OCI-LY7 (cell line): ENCODE results near the gene LRRC10B.

Source experiments
- CTCF ChIP-seq: fragments of 200-600 bp; sonication (generic); conservative IDR thresholded peaks from 2 replicates; pipeline ENCODE4 v1.5.1; 2014; ENCODE audit warnings: mild to moderate bottlenecking, antibody characterized with exemption, low read length, moderate library complexity, mixed read lengths
- EZH2phosphoT487 ChIP-seq: fragments of 200-600 bp; sonication (generic); IDR thresholded peaks from 2 replicates; pipeline ENCODE4 v1.6.1; 2018; ENCODE audit warnings: low read depth, borderline replicate concordance, mild to moderate bottlenecking, mixed run types, antibody characterized with exemption, low read length, moderate library complexity, mixed read lengths

DNA sequence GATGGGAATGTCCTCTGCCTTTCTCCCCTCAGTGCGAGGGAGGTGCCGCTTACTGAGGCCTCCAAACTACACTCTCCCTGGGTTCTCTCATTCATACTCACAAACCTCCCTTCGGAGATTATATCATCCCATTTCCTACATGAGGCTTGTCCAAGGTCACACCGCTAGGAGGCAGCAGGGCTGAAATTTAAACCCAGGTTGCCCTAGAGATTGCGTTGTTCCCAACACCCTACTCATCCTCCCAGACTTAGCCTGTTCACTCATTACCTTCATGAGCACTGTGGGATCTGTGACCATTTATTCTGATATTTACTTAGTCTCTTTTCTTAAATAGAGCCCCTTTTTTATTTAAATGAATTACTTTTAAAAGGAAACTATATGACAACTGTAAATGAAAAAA is 47.6 kb upstream of the LRRC10B start:
- peak; percentile 29; the same call in 1 of the 2 replicates for TF ChIP-seq CTCF
- no peak for TF ChIP-seq EZH2phosphoT487
